Endodermal cell (in vitro differentiated cells): ENCODE results near the gene GADL1. TPM values are rescaled to one million over a fixed set of nuclear protein-coding genes. Genes with fewer than 3 reads are reported as not detected.

ENCODE experiments used
- DNase-seq: peaks from one replicate; pipeline ENCODE4 v3.0.0-alpha.2; 2017
- H3K27ac ChIP-seq: 2 replicates; pipeline ENCODE4 v1.5.1; 2013; ENCODE audit warnings: mild to moderate bottlenecking, low read depth, low read length, moderate library complexity
- H3K27me3 ChIP-seq: 2 replicates; pipeline ENCODE4 v1.6.1; 2013; ENCODE audit warnings: mild to moderate bottlenecking, low read length, moderate library complexity; ENCODE audit not compliant: insufficient read depth, control insufficient read depth, poor library complexity, severe bottlenecking
- H3K36me3 ChIP-seq: 2 replicates; pipeline ENCODE4 v1.7.0; 2013; ENCODE audit warnings: mild to moderate bottlenecking, low read length, moderate library complexity; ENCODE audit not compliant: control insufficient read depth, insufficient read depth
- H3K4me1 ChIP-seq: one replicate; pipeline ENCODE4 v1.7.0; 2013; ENCODE audit warnings: low read length; ENCODE audit not compliant: control insufficient read depth, insufficient read depth
- H3K4me3 ChIP-seq: 2 replicates; pipeline ENCODE4 v1.5.1; 2013; ENCODE audit warnings: mild to moderate bottlenecking, low read length, moderate library complexity
- H3K9ac ChIP-seq: 2 replicates; pipeline ENCODE4 v1.6.1; 2013; ENCODE audit warnings: mild to moderate bottlenecking, low read length, moderate library complexity; ENCODE audit not compliant: poor library complexity, severe bottlenecking; ENCODE audit errors: extremely low read depth
- H3K9me3 ChIP-seq: 2 replicates; pipeline ENCODE4 v1.6.1; 2013; ENCODE audit warnings: mild to moderate bottlenecking, low read length, moderate library complexity; ENCODE audit not compliant: control insufficient read depth
- H3K27ac Mint-ChIP-seq: 2 replicates; pipeline ENCODE4 v1.8.0; 2020; ENCODE audit warnings: mixed read lengths
- H3K27me3 Mint-ChIP-seq: 2 replicates; pipeline ENCODE4 v1.8.0; 2021; ENCODE audit warnings: mild to moderate bottlenecking, mixed read lengths; ENCODE audit not compliant: insufficient read depth
- H3K36me3 Mint-ChIP-seq: 2 replicates; pipeline ENCODE4 v1.8.0; 2020; ENCODE audit warnings: low read depth, mixed read lengths
- H3K4me1 Mint-ChIP-seq: 2 replicates; pipeline ENCODE4 v1.8.0; 2020; ENCODE audit warnings: mixed read lengths
- H3K4me3 Mint-ChIP-seq: 2 replicates; pipeline ENCODE4 v1.8.0; 2020; ENCODE audit warnings: mild to moderate bottlenecking, moderate library complexity, mixed read lengths
- H3K9me3 Mint-ChIP-seq: 2 replicates; pipeline ENCODE4 v1.8.0; 2020; ENCODE audit warnings: mild to moderate bottlenecking, mixed read lengths
- CTCF ChIP-seq: fragments of 200-600 bp; sonication (generic); conservative IDR thresholded peaks from 2 replicates; pipeline ENCODE4 v1.5.0; 2021; ENCODE audit warnings: antibody characterized with exemption, mild to moderate bottlenecking
- WGBS, 2 experiments: methylation state at CpG; one replicate each; pipeline versions ENCODE4 v1.1.5 to v1.1.7; 2013; ENCODE audit warnings: missing lambda C conversion rate in 2 of 2, mixed read lengths in 1 of 2; ENCODE audit not compliant: insufficient coverage in 1 of 2, insufficient read length in 1 of 2; 5-methylcytosine and 5-hydroxymethylcytosine counted together
- total RNA-seq, 2 donors: library from RNA; stranded (reverse); fragmentation: NEBNext Ultra II Directional in 1 of 2; extraction: Animal tissue kit (Norgen Biotek cat#: 25700) in 1 of 2; gene quantifications; 2 replicates in 1 of 2; 3 replicates in 1 of 2; pipeline ENCODE4 v1.2.1, GENCODE V29; 2021

Gene GADL1
- total RNA-seq, 2 donors from 2014 or later: 0.11 TPM; not detected in 1

DNA sequence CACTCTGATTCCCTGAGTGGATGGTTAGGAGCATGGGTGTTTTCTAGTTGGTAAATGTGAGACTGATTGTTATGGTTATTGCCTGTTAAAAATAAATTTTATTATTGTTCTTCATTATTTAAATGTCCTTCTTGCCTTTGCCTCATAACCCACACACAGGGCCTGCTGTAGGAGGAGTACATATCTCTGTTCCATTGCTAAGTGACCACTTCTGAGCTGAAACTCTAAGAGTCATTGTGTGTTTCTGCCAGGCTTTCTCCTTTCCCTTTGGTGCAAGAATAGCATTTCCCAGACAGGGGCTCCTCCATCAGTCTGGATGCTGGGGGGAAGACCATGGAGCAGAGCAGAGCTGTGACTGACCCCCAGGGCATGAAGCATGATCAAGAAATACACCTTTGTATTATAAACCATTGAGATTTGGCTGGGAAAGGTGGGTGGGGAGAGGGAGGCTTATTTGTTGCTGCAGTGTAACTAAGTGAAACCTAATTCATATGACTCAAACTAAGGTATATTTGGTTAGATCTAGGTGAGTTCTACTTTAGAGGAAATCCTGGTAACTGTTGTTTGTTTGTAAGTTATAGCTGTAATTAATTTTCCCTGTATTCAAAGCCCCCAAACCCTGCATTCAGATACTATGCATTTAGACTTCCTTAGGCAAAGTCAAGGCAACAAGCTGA, 150.7 kb downstream of the GADL1 start:
- H3K9me3 Mint-ChIP-seq: no peaks in the 10 kb centered on the region
- no peaks in the 10 kb centered on the region for H3K36me3 Mint-ChIP-seq
- Histone ChIP-seq H3K27ac (no peak overlapping the region), H3K36me3 (no peaks in the 10 kb centered on the region), H3K9me3 (no peaks in the 10 kb centered on the region), H3K4me1 (peaks cover 10% of the 10 kb centered on the region), H3K27me3 (no peaks in the 10 kb centered on the region), H3K9ac (no peak overlapping the region), H3K4me3 (no peak overlapping the region)
- no peak for TF ChIP-seq CTCF
- H3K27me3 Mint-ChIP-seq: no peaks in the 10 kb centered on the region
- DNase-seq: no peak
- peaks cover 23% of the 10 kb centered on the region for H3K4me1 Mint-ChIP-seq
- peak overlapping the region; percentile 28 for H3K27ac Mint-ChIP-seq
- H3K4me3 Mint-ChIP-seq: no peak overlapping the region

DNA sequence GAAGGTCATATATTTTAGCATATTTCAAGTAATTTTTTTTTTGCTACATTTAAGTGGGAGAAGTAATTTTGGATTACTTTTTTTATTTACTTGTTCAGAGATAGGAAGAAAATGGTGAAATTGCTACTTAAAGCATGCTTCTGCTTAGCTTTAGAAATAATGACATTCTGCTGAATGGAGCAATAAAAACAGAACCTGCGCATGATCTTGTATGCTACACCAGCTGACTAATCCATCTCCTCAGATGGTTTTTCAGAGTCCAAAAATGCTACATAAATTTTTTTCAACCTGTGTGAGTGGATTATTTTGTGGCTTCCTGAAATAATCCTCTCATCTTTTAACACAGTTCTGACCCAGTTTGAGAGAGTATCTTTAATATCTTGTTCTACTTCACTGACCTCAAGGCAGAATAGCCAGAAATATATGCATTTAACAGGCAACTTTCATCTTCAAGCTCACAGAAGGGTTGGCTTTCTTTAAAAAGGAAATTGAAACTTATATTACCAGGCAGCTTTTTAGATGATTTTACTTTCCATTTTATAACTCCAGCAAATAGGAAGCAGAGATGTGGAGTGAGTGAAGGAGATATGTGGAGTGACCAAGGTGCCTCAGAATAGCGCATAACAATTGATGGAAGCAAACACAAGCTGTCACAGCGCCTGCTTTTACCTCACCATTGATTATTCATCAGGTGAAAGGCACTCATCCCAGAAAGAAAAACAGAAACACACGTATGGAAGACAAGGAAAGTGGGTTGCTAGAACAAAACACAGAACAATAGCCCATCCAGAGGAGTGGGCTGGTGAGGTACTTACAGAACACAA, 151.5 kb downstream of the GADL1 start:
- Histone ChIP-seq H3K36me3 (no peaks in the 10 kb centered on the region), H3K4me1 (peaks cover 7% of the 10 kb centered on the region), H3K27ac (no peak overlapping the region), H3K4me3 (no peak overlapping the region), H3K9ac (no peak overlapping the region), H3K9me3 (no peaks in the 10 kb centered on the region), H3K27me3 (no peaks in the 10 kb centered on the region)
- TF ChIP-seq CTCF: no peak
- Mint-ChIP-seq H3K36me3 (no peaks in the 10 kb centered on the region), H3K4me3 (no peak overlapping the region), H3K27me3 (no peaks in the 10 kb centered on the region), H3K9me3 (no peaks in the 10 kb centered on the region), H3K4me1 (peaks cover 22% of the 10 kb centered on the region), H3K27ac (no peak overlapping the region)
- no peak for DNase-seq
- 74 to 100% methylated on average over 2 to 4 of the region's 4 CpGs for WGBS, 2 experiments

GRCh38 chr3:30741889-30742288, 152.6 kb downstream of the GADL1 start:
- no peak for TF ChIP-seq CTCF
- H3K4me3 ChIP-seq: no peak overlapping the region
- 90 to 91% methylated on average over 2 of the region's 2 CpGs for WGBS, 2 experiments
- no peaks in the 10 kb centered on the region for H3K9me3 ChIP-seq
- Mint-ChIP-seq H3K4me3 (no peak overlapping the region), H3K36me3 (no peaks in the 10 kb centered on the region), H3K4me1 (peaks cover 11% of the 10 kb centered on the region), H3K27me3 (no peaks in the 10 kb centered on the region), H3K9me3 (no peaks in the 10 kb centered on the region), H3K27ac (no peak overlapping the region)
- H3K9ac ChIP-seq: no peak overlapping the region
- no peak for DNase-seq
- H3K27me3 ChIP-seq: no peaks in the 10 kb centered on the region
- H3K4me1 ChIP-seq: peaks cover 5% of the 10 kb centered on the region
- H3K36me3 ChIP-seq: no peaks in the 10 kb centered on the region
- no peak overlapping the region for H3K27ac ChIP-seq
